HepG2 (cell line): ENCODE measurements around the gene IRF2BPL. TPM values are rescaled to one million over a fixed set of nuclear protein-coding genes. Genes with fewer than 3 reads are reported as not detected.

Experiments used
- DDIT3 ChIP-seq: sonication (generic); formaldehyde crosslinking; IDR thresholded peaks from 2 replicates; pipeline ENCODE4 v1.4.0; 2020; ENCODE audit warnings: mild to moderate bottlenecking, missing genetic modification reagents
- DRAP1 ChIP-seq: IDR thresholded peaks from 2 replicates; pipeline ENCODE4 v1.6.1; 2016; ENCODE audit warnings: missing genetic modification reagents, missing compliant biosample characterization
- JARID2 ChIP-seq: sonication (generic); formaldehyde crosslinking; IDR thresholded peaks from 2 replicates; pipeline ENCODE4 v1.8.1; 2023; ENCODE audit warnings: missing genetic modification reagents, inconsistent platforms; ENCODE audit not compliant: insufficient replicate concordance
- MAFK ChIP-seq, 2 experiments: IDR thresholded peaks in 1 of 2; conservative IDR thresholded peaks in 1 of 2; 2 replicates each; pipeline ENCODE4 v1.6.1; 2011; ENCODE audit warnings: improper control_type of control experiment in 2 of 2, low read length in 2 of 2
- NCOR1 ChIP-seq: fragments of 200-600 bp; sonication (generic); IDR thresholded peaks from 2 replicates; pipeline ENCODE4 v1.7.0; 2017; ENCODE audit warnings: antibody characterized with exemption, low read length, borderline replicate concordance
- NFYC ChIP-seq: IDR thresholded peaks from 2 replicates; pipeline ENCODE4 v1.6.1; 2016; ENCODE audit warnings: missing genetic modification reagents, missing compliant biosample characterization
- PATZ1 ChIP-seq: sonication (generic); formaldehyde crosslinking; IDR thresholded peaks from 2 replicates; pipeline ENCODE4 v1.4.0; 2020; ENCODE audit warnings: missing genetic modification reagents
- PHF20 ChIP-seq: sonication (generic); formaldehyde crosslinking; IDR thresholded peaks from 2 replicates; pipeline ENCODE4 v1.5.0; 2020; ENCODE audit warnings: mild to moderate bottlenecking, missing genetic modification reagents
- PHF21A ChIP-seq: sonication (generic); formaldehyde crosslinking; IDR thresholded peaks from 2 replicates; pipeline ENCODE4 v1.5.0; 2020; ENCODE audit warnings: mild to moderate bottlenecking, missing genetic modification reagents
- SMYD3 ChIP-seq: sonication (generic); formaldehyde crosslinking; IDR thresholded peaks from 2 replicates; pipeline ENCODE4 v1.8.1; 2023; ENCODE audit warnings: mild to moderate bottlenecking, missing genetic modification reagents
- ZBTB40 ChIP-seq, 2 experiments: fragments of 450-650 bp in 1 of 2; sonication (generic) in 1 of 2; formaldehyde crosslinking in 1 of 2; IDR thresholded peaks; 2 replicates each; pipeline versions ENCODE4 v1.6.1 to v1.8.0; 2016 to 2022; ENCODE audit warnings: antibody characterized with exemption in 1 of 2, mild to moderate bottlenecking in 1 of 2, missing genetic modification reagents in 1 of 2
- ZFP90 ChIP-seq: sonication (generic); formaldehyde crosslinking; IDR thresholded peaks from 2 replicates; pipeline ENCODE4 v1.8.0; 2022; ENCODE audit warnings: missing genetic modification reagents, mild to moderate bottlenecking, inconsistent platforms, borderline replicate concordance
- ZNF136 ChIP-seq: sonication (generic); formaldehyde crosslinking; IDR thresholded peaks from 2 replicates; pipeline ENCODE4 v1.8.1; 2022; ENCODE audit warnings: low read depth, mild to moderate bottlenecking, moderate library complexity, missing genetic modification reagents
- ZNF143 ChIP-seq: sonication (generic); formaldehyde crosslinking; IDR thresholded peaks from 2 replicates; pipeline ENCODE4 v1.4.0; 2020; ENCODE audit warnings: missing genetic modification reagents
- ZNF296 ChIP-seq: sonication (generic); formaldehyde crosslinking; conservative IDR thresholded peaks from 2 replicates; pipeline ENCODE4 v1.5.0; 2020; ENCODE audit warnings: mild to moderate bottlenecking, missing genetic modification reagents
- ZNF484 ChIP-seq: sonication (generic); formaldehyde crosslinking; IDR thresholded peaks from 2 replicates; pipeline ENCODE4 v1.5.1; 2020; ENCODE audit warnings: mild to moderate bottlenecking, low read depth, missing genetic modification reagents, borderline replicate concordance
- ZNF7 ChIP-seq: IDR thresholded peaks from 2 replicates; pipeline ENCODE4 v1.6.1; 2016; ENCODE audit warnings: missing biosample characterization, missing genetic modification reagents
- polyA plus RNA-seq, 8 experiments: library from polyadenylated mRNA; depleted of rRNA in 3 of 8; stranded (reverse) in 7 of 8; unstranded in 1 of 8; fragments of >200 nt; fragmentation: Illumina TruSeq in 4 of 8; extraction: Trizol in 4 of 8; gene quantifications; 2 replicates each; pipeline versions ENCODE4 v1.2.1 to v1.2.3, GENCODE V29; 2011 to 2016; ENCODE audit warnings: low read depth in 4 of 8, missing spikeins in 1 of 8, mixed read lengths in 1 of 8; ENCODE audit not compliant: insufficient read depth in 1 of 8
- total RNA-seq, 5 experiments: library from RNA; depleted of rRNA; stranded (reverse); fragments of >200 nt; fragmentation: Illumina TruSeq; extraction: Trizol; gene quantifications; 2 replicates each; pipeline ENCODE4 v1.2.3, GENCODE V29; 2016; ENCODE audit warnings: low read depth in 1 of 5

Gene IRF2BPL
- total and polyA plus RNA-seq, 2 of the 13 experiments (the other 11 are each of a cell fraction or from before 2014, with no cell fraction given) = 6.6 to 8.4 TPM

GRCh38 chr14:77014004-77014604 lies 14.4 kb downstream of the IRF2BPL start (continued):
- TF ChIP-seq ZBTB40 (IDR thresholded peaks at IDR 0.05) (no peak), ZBTB40 (CRISPR knock-in tag; IDR thresholded peaks at IDR 0.05) (no peak), ZNF7 (no peak), MAFK (conservative IDR thresholded peaks at IDR 0.05 in 1 of 2, IDR thresholded peaks at IDR 0.05 in 1 of 2; ENCODE audit: low read length in 2 of 2) (no peak), ZNF136 (CRISPR knock-in tag) (no peak), NCOR1 (no peak), DDIT3 (no peak), DRAP1 (no peak), ZNF484 (CRISPR knock-in tag) (no peak), ZNF143 (CRISPR knock-in tag) (no peak), JARID2 (CRISPR knock-in tag) (no peak), NFYC (CRISPR knock-in tag) (no peak), PHF21A (CRISPR knock-in tag) (no peak), SMYD3 (CRISPR knock-in tag) (no peak), ZNF296 (no peak), ZFP90 (CRISPR knock-in tag) (no peak), PATZ1 (CRISPR knock-in tag) (peak; percentile 71; the same call in 1 of the 2 replicates), PHF20 (CRISPR knock-in tag) (no peak)
